A673 (cell line): ENCODE results near the gene PAK1IP1. TPM values are rescaled to one million over a fixed set of nuclear protein-coding genes. Genes with fewer than 3 reads are reported as not detected.
"Not testable (repeated sequence)": the region's sequence is repeated elsewhere in the genome, so short reads cannot be mapped to it uniquely, and the experiment has no call there.

Experiments
- BruUV-seq: library from RNA; stranded (reverse); fragments of 400-500 nt; replicated peaks from 2 replicates; lab custom pipeline; 2021; lab: Mats Ljungman, UMichigan
- CTCF ChIA-PET: fragments of 300-600 bp; sonication (Branson Sonifier 250); formaldehyde crosslinking; loops from one replicate; lab custom pipeline; 2022; ENCODE audit warnings: antibody characterized with exemption; lab: Charles Lee
- POLR2A ChIA-PET: fragments of 300-600 bp; sonication (Branson Sonifier 250); formaldehyde crosslinking; loops from one replicate; lab custom pipeline; 2022; ENCODE audit warnings: antibody characterized with exemption; ENCODE audit not compliant: low non-redundant PET; lab: Charles Lee
- DNase-seq: peaks from one replicate; pipeline ENCODE4 v3.0.0-alpha.2; 2015; ENCODE audit warnings: low spot score
- H3K27ac ChIP-seq: fragments of 200-600 bp; sonication (generic); 2 replicates; pipeline ENCODE4 v1.5.1; 2016; ENCODE audit warnings: mixed run types, low read depth, mild to moderate bottlenecking, mixed read lengths, antibody characterized with exemption, low read length; ENCODE audit not compliant: poor library complexity, severe bottlenecking
- H3K27me3 ChIP-seq: fragments of 200-600 bp; sonication (generic); replicated peaks from 2 replicates; pipeline ENCODE4 v1.6.1; 2017; ENCODE audit warnings: mixed run types, low read depth, mild to moderate bottlenecking, mixed read lengths, antibody characterized with exemption, low read length; ENCODE audit not compliant: insufficient read depth, poor library complexity
- H3K36me3 ChIP-seq: fragments of 200-600 bp; sonication (generic); 2 replicates; pipeline ENCODE4 v1.6.1; 2016; ENCODE audit warnings: mixed run types, mild to moderate bottlenecking, mixed read lengths, antibody characterized with exemption, low read length; ENCODE audit not compliant: insufficient read depth, poor library complexity, severe bottlenecking
- H3K4me1 ChIP-seq: fragments of 200-600 bp; sonication (generic); 2 replicates; pipeline ENCODE4 v1.6.1; 2017; ENCODE audit warnings: mixed run types, mild to moderate bottlenecking, mixed read lengths, antibody characterized with exemption, low read length; ENCODE audit not compliant: insufficient read depth, poor library complexity, severe bottlenecking
- H3K4me3 ChIP-seq: fragments of 200-600 bp; sonication (generic); 2 replicates; pipeline ENCODE4 v1.5.1; 2016; ENCODE audit warnings: low read depth, mixed run types, mild to moderate bottlenecking, mixed read lengths, low read length; ENCODE audit not compliant: poor library complexity, severe bottlenecking
- H3K9me3 ChIP-seq: fragments of 200-600 bp; sonication (generic); 2 replicates; pipeline ENCODE4 v1.6.1; 2016; ENCODE audit warnings: mixed run types, low read depth, mild to moderate bottlenecking, mixed read lengths, antibody characterized with exemption, low read length; ENCODE audit not compliant: poor library complexity, severe bottlenecking
- CTCF ChIP-seq: fragments of 300-800, 200-600 bp; sonication (generic); conservative IDR thresholded peaks from 2 replicates; pipeline ENCODE4 v1.5.1; 2017; ENCODE audit warnings: low read depth, mild to moderate bottlenecking, antibody characterized with exemption, low read length, moderate library complexity, mixed read lengths
- EZH2 ChIP-seq: fragments of 200-600 bp; sonication (generic); IDR thresholded peaks from 2 replicates; pipeline ENCODE4 v1.6.1; 2017; ENCODE audit warnings: borderline replicate concordance, low read depth, mild to moderate bottlenecking, mixed read lengths, antibody characterized with exemption, low read length; ENCODE audit not compliant: poor library complexity, severe bottlenecking
- intact Hi-C: fragments of 100-400 bp; cut with micrococcal nuclease; formaldehyde crosslinking; loops from one replicate; pipeline ENCODE4 v1.10.0; 2022; ENCODE audit not compliant: unreplicated experiment
- total RNA-seq: library from RNA; stranded (reverse); gene quantifications from 2 replicates; pipeline ENCODE4 v1.2.3, GENCODE V29; 2021

The PAK1IP1 gene
- total RNA-seq, 1 experiment from 2014 or later: 41.6 TPM

- no TSS peak for BruUV-seq
- peak; percentile 46 for DNase-seq
- CTCF ChIA-PET: interaction anchor here (0.8 kb wide), 1 partner anchor 39 kb away, joined by 3 read pairs; no protein-coding TSS in a partner anchor
- peak overlapping the region; percentile 54 for H3K4me3 ChIP-seq
- H3K27me3 ChIP-seq: no peaks in the 10 kb centered on the region
- H3K9me3 ChIP-seq: peaks cover 4% of the 10 kb centered on the region
- peaks cover 15% of the 10 kb centered on the region for H3K4me1 ChIP-seq
- no peaks in the 10 kb centered on the region for H3K36me3 ChIP-seq
- intact Hi-C loops: no loop called here
- POLR2A ChIA-PET: no interaction called here
- H3K27ac ChIP-seq: peak overlapping the region; percentile 81
- TF ChIP-seq EZH2: no peak
- TF ChIP-seq CTCF: no peak
Measured at GRCh38 chr6:10720265-10720959, 25.6 kb downstream of the PAK1IP1 start.

DNA sequence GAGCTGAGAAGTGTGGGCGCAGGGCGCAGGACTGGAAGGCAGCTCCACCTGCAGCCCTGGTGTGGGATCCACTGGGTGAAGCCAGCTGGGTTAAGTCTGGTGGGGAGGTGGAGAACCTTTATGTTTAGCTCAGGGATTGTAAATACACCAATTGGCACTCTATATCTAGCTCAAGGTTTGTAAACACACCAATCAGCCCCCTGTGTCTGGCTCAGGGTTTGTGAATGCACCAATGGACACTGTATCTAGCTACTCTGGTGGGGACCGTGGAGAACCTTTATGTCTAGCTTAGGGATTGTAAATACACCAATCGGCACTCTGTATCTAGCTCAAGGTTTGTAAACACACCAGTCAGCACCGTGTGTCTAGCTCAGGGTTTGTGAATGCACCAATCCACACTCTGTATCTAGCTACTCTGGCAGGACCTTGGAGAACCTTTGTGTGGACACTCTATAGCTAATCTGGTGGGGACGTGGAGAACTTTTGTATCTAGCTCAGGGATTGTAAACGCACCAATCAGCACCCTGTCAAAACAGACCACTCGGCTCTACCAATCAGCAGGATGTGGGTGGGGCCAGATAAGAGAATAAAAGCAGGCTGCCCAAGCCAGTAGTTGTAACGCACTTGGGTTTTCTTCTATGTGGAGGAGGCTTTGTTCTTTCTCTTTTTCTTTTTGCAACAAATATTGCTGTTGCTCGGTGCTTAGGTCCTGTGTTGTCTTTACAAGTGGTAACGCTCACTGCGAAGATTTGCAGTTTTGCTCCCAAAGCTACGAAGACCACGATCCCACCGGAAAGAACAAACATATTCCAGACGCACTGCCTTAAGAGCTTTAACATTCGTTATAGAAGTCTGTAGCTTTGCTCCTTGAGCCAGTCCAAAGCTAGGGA is 26.4 kb downstream of the PAK1IP1 start:
- peak; percentile 21 for DNase-seq
- H3K27me3 ChIP-seq, intact Hi-C loops, POLR2A ChIA-PET, H3K36me3 ChIP-seq, BruUV-seq, H3K9me3 ChIP-seq: not testable (repeated sequence)
- Histone ChIP-seq H3K27ac (peak overlapping the region; percentile 85), H3K4me3 (peak overlapping the region; percentile 54), H3K4me1 (peaks cover 15% of the 10 kb centered on the region)
- CTCF ChIA-PET: interaction anchor here (0.8 kb wide), 1 partner anchor 38 kb away, joined by 3 read pairs; no protein-coding TSS in a partner anchor

- TF ChIP-seq EZH2 (no peak), CTCF (no peak)
- Histone ChIP-seq H3K36me3 (no peaks in the 10 kb centered on the region), H3K27ac (peak overlapping the region; percentile 85), H3K27me3 (no peaks in the 10 kb centered on the region), H3K9me3 (peaks cover 4% of the 10 kb centered on the region), H3K4me3 (peak overlapping the region; percentile 70), H3K4me1 (peaks cover 15% of the 10 kb centered on the region)
- intact Hi-C loops: loop anchor here (2.0 kb wide), 1 partner anchor 25 kb away; the partner anchor contains the start of gene TMEM14B
- CTCF ChIA-PET: interaction anchor here (1.2 kb wide), 1 partner anchor 244 kb away, joined by 5 read pairs; no protein-coding TSS in a partner anchor
- TSS peak; percentile 68 for BruUV-seq
- no peak for DNase-seq
- POLR2A ChIA-PET: interaction anchor here (0.8 kb wide), 1 partner anchor 30 kb away, joined by 4 read pairs; no protein-coding TSS in a partner anchor
Measured at GRCh38 chr6:10721850-10722569, 27.2 kb downstream of the PAK1IP1 start.
